Smooth muscle cell of trachea (primary cell): ENCODE measurements around the gene SETD7. TPM values are rescaled to one million over a fixed set of nuclear protein-coding genes. Genes with fewer than 3 reads are reported as not detected.

Experiments used
- total RNA-seq: library from RNA; depleted of rRNA; stranded (reverse); fragments of >200 nt; gene quantifications from 2 replicates; pipeline ENCODE4 v1.2.1, GENCODE V29; 2014

SETD7 gene
- total RNA-seq, result 60.5 and 74.6 TPM in 2 replicates

GRCh38 chr4:139556071-139556723, at the start of gene SETD7:
SETD7 (minus strand) TSS chr4:139556219; CDS start chr4:139556137, 82 bp downstream.

GRCh38 chr4:139454111-139455045, 101.6 kb downstream of the SETD7 start, which contains the start of gene RAB33B:
RAB33B (plus strand) TSS chr4:139454121; CDS start chr4:139454196, 75 bp downstream.

Other genes starting within 250 kb of the SETD7 start
- 10.6 and 13.2 TPM in 2 replicates for gene RAB33B, start 102.1 kb downstream of the SETD7 start, total RNA-seq
- 4.1 and 4.9 TPM in 2 replicates for gene MGST2, start 109.6 kb upstream of the SETD7 start, total RNA-seq